PC-9 (cell line): ENCODE data around the gene KIF27. TPM values are rescaled to one million over a fixed set of nuclear protein-coding genes. Genes with fewer than 3 reads are reported as not detected.
A peak's percentile ranks its signal among the peaks of the same experiment; 100 is the strongest.
"Not testable (repeated sequence)": the region's sequence is repeated elsewhere in the genome, so short reads cannot be mapped to it uniquely, and the experiment has no call there.

Experiments
- BruUV-seq: library from RNA; stranded (reverse); fragments of 400-500 nt; replicated peaks from 2 replicates; lab custom pipeline; 2021; lab: Mats Ljungman, UMichigan
- CTCF ChIA-PET: fragments of 300-600 bp; sonication (Branson Sonifier 250); formaldehyde crosslinking; loops from one replicate; lab custom pipeline; 2022; ENCODE audit warnings: antibody characterized with exemption; lab: Charles Lee
- POLR2A ChIA-PET: fragments of 300-600 bp; sonication (Branson Sonifier 250); formaldehyde crosslinking; loops from one replicate; lab custom pipeline; 2022; ENCODE audit warnings: antibody characterized with exemption; ENCODE audit not compliant: unreplicated experiment; lab: Charles Lee
- DNase-seq, 2 experiments: peaks; one replicate each; pipeline versions ENCODE4 v3.0.0 to v3.0.0-alpha.2; 2015 to 2022; ENCODE audit warnings: mixed read lengths in 1 of 2
- H2AFZ ChIP-seq: fragments of 200-600 bp; sonication (generic); 2 replicates; pipeline ENCODE4 v1.8.1; 2017; ENCODE audit warnings: antibody characterized with exemption
- H3F3A ChIP-seq: fragments of 200-600 bp; sonication (generic); 2 replicates; pipeline ENCODE4 v1.8.1; 2017; ENCODE audit warnings: antibody characterized with exemption, mild to moderate bottlenecking, low read depth; ENCODE audit not compliant: insufficient read depth
- H3K27ac ChIP-seq: fragments of 200-600 bp; sonication (generic); 2 replicates; pipeline ENCODE4 v1.6.1; 2016; ENCODE audit warnings: mixed run types
- H3K27me3 ChIP-seq: fragments of 200-600 bp; sonication (generic); 2 replicates; pipeline ENCODE4 v1.6.1; 2016; ENCODE audit warnings: low read depth, mixed run types; ENCODE audit not compliant: insufficient read depth
- H3K36me3 ChIP-seq: fragments of 200-600 bp; sonication (generic); 2 replicates; pipeline ENCODE4 v1.6.1; 2016; ENCODE audit warnings: low read depth, mixed run types
- H3K4me1 ChIP-seq: fragments of 200-600 bp; sonication (generic); replicated peaks from 2 replicates; pipeline ENCODE4 v1.6.1; 2016; ENCODE audit warnings: mixed run types; ENCODE audit not compliant: insufficient read depth
- H3K4me2 ChIP-seq: fragments of 200-600 bp; sonication (generic); 2 replicates; pipeline ENCODE4 v1.6.1; 2017; ENCODE audit warnings: mixed run types
- H3K4me3 ChIP-seq: fragments of 200-600 bp; sonication (generic); 2 replicates; pipeline ENCODE4 v1.6.1; 2016; ENCODE audit warnings: mixed run types
- H3K79me2 ChIP-seq: fragments of 200-600 bp; sonication (generic); 2 replicates; pipeline ENCODE4 v1.6.1; 2017; ENCODE audit warnings: low read depth, mixed run types
- H3K9me2 ChIP-seq: fragments of 200-600 bp; sonication (generic); 2 replicates; pipeline ENCODE4 v1.8.1; 2017; ENCODE audit warnings: mild to moderate bottlenecking; ENCODE audit not compliant: insufficient read depth
- H3K9me3 ChIP-seq: fragments of 200-600 bp; sonication (generic); 2 replicates; pipeline ENCODE4 v1.8.1; 2016; ENCODE audit warnings: low read depth; ENCODE audit not compliant: insufficient read depth
- H4K20me1 ChIP-seq: fragments of 200-600 bp; sonication (generic); 2 replicates; pipeline ENCODE4 v1.8.1; 2017; ENCODE audit not compliant: insufficient read depth
- intact Hi-C: fragments of 100-400 bp; cut with micrococcal nuclease; formaldehyde crosslinking; loops from one replicate; pipeline ENCODE4 v1.10.0; 2022; ENCODE audit not compliant: unreplicated experiment
- total RNA-seq: library from RNA; stranded (reverse); gene quantifications from 2 replicates; pipeline ENCODE4 v1.2.3, GENCODE V29; 2021

Gene KIF27
- total RNA-seq, 1 experiment from 2014 or later = 13.3 TPM

GRCh38 chr9:83817356-83818278, 103.6 kb downstream of the KIF27 start, which contains the start of gene GKAP1:
TSS of gene GKAP1 (minus strand) at chr9:83817769. CDS start at chr9:83806517, 11,252 bp downstream.
- H3K27me3 ChIP-seq, H3K36me3 ChIP-seq, H3K27ac ChIP-seq, POLR2A ChIA-PET, H4K20me1 ChIP-seq, H3F3A ChIP-seq, H3K79me2 ChIP-seq, BruUV-seq, H3K9me2 ChIP-seq, H3K9me3 ChIP-seq: not testable (repeated sequence)
- intact Hi-C loops = loop anchor here (10.0 kb wide), 1 partner anchor 113 kb away; the partner anchor contains the start of gene UBQLN1
- CTCF ChIA-PET = interaction anchor here (0.7 kb wide), 1 partner anchor 119 kb away, joined by 4 read pairs; no protein-coding TSS in a partner anchor
- peak; percentile 56 to 80 for DNase-seq
- Histone ChIP-seq H2AFZ (peak within 1 kb of the TSS; percentile 87; the same call in 1 of the 2 replicates), H3K4me1 (peaks cover 11% of the 10 kb centered on the region), H3K4me3 (peak within 1 kb of the TSS; percentile 58; the same call in 1 of the 2 replicates), H3K4me2 (peak within 1 kb of the TSS; percentile 91)

- BruUV-seq, H3K79me2 ChIP-seq, H3K9me2 ChIP-seq, H3K36me3 ChIP-seq, CTCF ChIA-PET, H4K20me1 ChIP-seq, H3K27me3 ChIP-seq, H3F3A ChIP-seq, H3K9me3 ChIP-seq, POLR2A ChIA-PET, DNase-seq, H3K27ac ChIP-seq: not testable (repeated sequence)
- Histone ChIP-seq H3K4me1 (peaks cover 11% of the 10 kb centered on the region), H2AFZ (peak overlapping the region; percentile 87; the same call in 1 of the 2 replicates), H3K4me3 (peak overlapping the region; percentile 58; the same call in 1 of the 2 replicates), H3K4me2 (peak overlapping the region; percentile 91)
- intact Hi-C loops = loop anchor here (10.0 kb wide), 1 partner anchor 112 kb away; the partner anchor contains the start of gene UBQLN1
These were observed 104.2 kb downstream of the KIF27 start for GRCh38 chr9:83817011-83817355.

DNA sequence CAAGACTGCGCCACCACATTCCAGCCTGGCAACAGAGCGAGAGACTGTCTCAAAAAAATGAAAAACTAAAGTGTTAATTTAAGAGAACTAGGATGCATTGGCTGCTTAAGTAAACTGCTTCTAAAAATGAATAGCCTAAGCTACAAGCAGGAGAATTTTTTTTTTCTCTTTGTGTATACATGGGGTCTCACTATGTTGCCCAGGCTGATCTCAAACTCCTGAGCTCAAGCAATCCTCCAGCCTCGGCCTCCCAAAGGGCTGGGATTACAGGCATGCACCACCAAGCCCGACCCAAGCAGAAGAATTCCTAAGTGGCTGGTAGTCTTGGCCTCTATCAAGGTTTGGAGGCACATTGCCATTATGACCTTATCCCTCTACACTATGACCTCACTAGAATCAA, 106.1 kb downstream of the KIF27 start:
- H3K9me3 ChIP-seq, H3K79me2 ChIP-seq, H3K4me2 ChIP-seq, H3K27me3 ChIP-seq, H4K20me1 ChIP-seq, POLR2A ChIA-PET, CTCF ChIA-PET, H3F3A ChIP-seq, BruUV-seq, H3K36me3 ChIP-seq, H3K4me3 ChIP-seq, H3K27ac ChIP-seq, H3K9me2 ChIP-seq, DNase-seq, H2AFZ ChIP-seq: not testable (repeated sequence)
- peaks cover 11% of the 10 kb centered on the region for H3K4me1 ChIP-seq
- intact Hi-C loops = loop anchor here (10.0 kb wide), 1 partner anchor 110 kb away; the partner anchor contains the start of gene UBQLN1

DNA sequence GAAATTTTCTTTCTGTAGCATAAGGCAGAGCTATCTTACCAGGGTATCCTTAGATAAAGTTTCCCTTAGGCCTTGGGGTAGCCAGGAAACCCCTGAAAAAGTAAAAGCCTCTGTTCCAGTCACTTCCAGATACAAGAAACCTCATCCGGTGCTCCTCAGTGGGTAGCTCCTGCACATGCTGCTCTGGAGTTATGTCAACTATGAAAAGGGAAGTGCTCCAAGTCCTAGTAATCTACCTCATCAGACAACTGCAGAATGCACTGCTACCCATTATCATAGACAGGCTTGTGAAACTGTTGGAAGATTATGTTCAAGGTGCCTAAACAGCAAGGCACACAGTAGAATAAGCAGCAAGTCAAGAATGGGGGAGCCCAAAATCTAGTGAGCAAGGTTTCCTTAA, 112.0 kb downstream of the KIF27 start:
- H3K27me3 ChIP-seq, intact Hi-C loops: not testable (repeated sequence)

GRCh38 chr9:83804454-83804853, 116.8 kb downstream of the KIF27 start:
- H3K4me1 ChIP-seq, POLR2A ChIA-PET, H3K27ac ChIP-seq, H3K9me2 ChIP-seq, H2AFZ ChIP-seq, H3K9me3 ChIP-seq, H3K36me3 ChIP-seq, H4K20me1 ChIP-seq, H3K27me3 ChIP-seq, DNase-seq, H3K79me2 ChIP-seq, H3K4me3 ChIP-seq, H3K4me2 ChIP-seq, CTCF ChIA-PET, BruUV-seq, H3F3A ChIP-seq, intact Hi-C loops: not testable (repeated sequence)

More for the DNA sequence above, 112.0 kb downstream of the KIF27 start:
- H3K9me2 ChIP-seq, BruUV-seq, H3K4me3 ChIP-seq, H3K27ac ChIP-seq, DNase-seq, H3K9me3 ChIP-seq, H3K4me2 ChIP-seq, H2AFZ ChIP-seq, CTCF ChIA-PET, H3K36me3 ChIP-seq, H3K79me2 ChIP-seq, POLR2A ChIA-PET, H3F3A ChIP-seq, H4K20me1 ChIP-seq, H3K4me1 ChIP-seq: not testable (repeated sequence)

GRCh38 chr9:83803941-83804340, 117.3 kb downstream of the KIF27 start:
- H3K9me2 ChIP-seq, H4K20me1 ChIP-seq, H3K9me3 ChIP-seq, H3K4me1 ChIP-seq, H3K79me2 ChIP-seq, H3K36me3 ChIP-seq, H3K4me3 ChIP-seq, CTCF ChIA-PET, DNase-seq, intact Hi-C loops, H3K27ac ChIP-seq, H2AFZ ChIP-seq, POLR2A ChIA-PET, H3F3A ChIP-seq, BruUV-seq, H3K27me3 ChIP-seq, H3K4me2 ChIP-seq: not testable (repeated sequence)
